Spinal cord (tissue), 10 donors: ENCODE measurements around the gene TRIM37. TPM values are rescaled to one million over a fixed set of nuclear protein-coding genes. Genes with fewer than 3 reads are reported as not detected.

ENCODE experiments used
- DNase-seq, 6 donors: peaks; one replicate each; pipeline versions ENCODE4 v3.0.0 to v3.0.0-alpha.2; 2013 to 2015; ENCODE audit warnings: low spot score in 6 of 6, low read depth in 4 of 6
- H3K27ac ChIP-seq: one replicate; pipeline ENCODE4 v1.5.1; 2013; ENCODE audit warnings: low read depth, low read length, control low read depth
- H3K27me3 ChIP-seq: one replicate; pipeline ENCODE4 v1.6.1; 2013; ENCODE audit warnings: low read length; ENCODE audit not compliant: control insufficient read depth, insufficient read depth
- H3K36me3 ChIP-seq: one replicate; pipeline ENCODE4 v1.6.1; 2013; ENCODE audit warnings: low read length; ENCODE audit not compliant: control insufficient read depth, insufficient read depth
- H3K4me1 ChIP-seq: one replicate; pipeline ENCODE4 v1.6.1; 2013; ENCODE audit warnings: low read length; ENCODE audit not compliant: control insufficient read depth, insufficient read depth
- H3K4me3 ChIP-seq: one replicate; pipeline ENCODE4 v1.5.1; 2013; ENCODE audit warnings: low read depth, low read length, control low read depth
- H3K9me3 ChIP-seq: one replicate; pipeline ENCODE4 v1.6.1; 2013; ENCODE audit warnings: low read length; ENCODE audit not compliant: control insufficient read depth, insufficient read depth
- WGBS: methylation state at CpG from one replicate; pipeline ENCODE4 v1.1.5; 2013; ENCODE audit warnings: missing lambda C conversion rate; ENCODE audit not compliant: insufficient coverage; 5-methylcytosine and 5-hydroxymethylcytosine counted together
- polyA plus RNA-seq, 2 donors: library from polyadenylated mRNA; unstranded; fragments of 120-200 nt; gene quantifications; one replicate each; pipeline ENCODE4 v1.2.1, GENCODE V29; 2013; ENCODE audit not compliant: insufficient read length in 2 of 2
- total RNA-seq, 2 donors: library from RNA; depleted of rRNA in 1 of 2; stranded (reverse); fragments of 120-200 nt in 1 of 2; fragments of >200 nt in 1 of 2; gene quantifications; one replicate each; pipeline versions ENCODE4 v1.2.3 to v1.2.4, GENCODE V29; 2013 to 2014
- donor health status: healthy.

The TRIM37 gene
- total and polyA plus RNA-seq, 4 donors, result 50.6 to 94.4 (median 67.8) TPM

DNA sequence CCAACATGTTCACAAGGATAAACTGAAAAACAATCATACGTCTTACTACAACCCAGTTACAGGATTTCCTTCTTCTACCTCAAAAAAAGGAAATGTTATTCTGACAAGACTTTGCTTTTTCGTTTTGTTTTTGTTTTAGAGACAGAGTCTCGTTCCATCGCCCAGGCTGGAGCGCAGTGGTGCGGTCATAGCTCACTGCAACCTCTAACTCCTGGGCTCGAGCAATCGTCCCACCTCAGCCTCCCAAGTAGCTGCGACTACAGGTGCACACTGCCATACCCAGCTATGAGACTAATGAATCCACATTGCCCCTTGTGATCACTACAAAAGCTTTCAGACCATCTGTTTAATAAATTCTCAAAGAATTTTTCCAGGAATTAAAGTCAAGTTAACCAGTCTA lies 8.8 kb upstream of the TRIM37 start:
- DNase-seq, result no peak
- Histone ChIP-seq H3K4me3 (no peak overlapping the region), H3K27ac (no peak overlapping the region), H3K9me3 (no peaks in the 10 kb centered on the region), H3K27me3 (no peaks in the 10 kb centered on the region), H3K36me3 (peaks cover 19% of the 10 kb centered on the region), H3K4me1 (no peaks in the 10 kb centered on the region)
- 100% methylated on average over 9 of the region's 9 CpGs for WGBS

DNA sequence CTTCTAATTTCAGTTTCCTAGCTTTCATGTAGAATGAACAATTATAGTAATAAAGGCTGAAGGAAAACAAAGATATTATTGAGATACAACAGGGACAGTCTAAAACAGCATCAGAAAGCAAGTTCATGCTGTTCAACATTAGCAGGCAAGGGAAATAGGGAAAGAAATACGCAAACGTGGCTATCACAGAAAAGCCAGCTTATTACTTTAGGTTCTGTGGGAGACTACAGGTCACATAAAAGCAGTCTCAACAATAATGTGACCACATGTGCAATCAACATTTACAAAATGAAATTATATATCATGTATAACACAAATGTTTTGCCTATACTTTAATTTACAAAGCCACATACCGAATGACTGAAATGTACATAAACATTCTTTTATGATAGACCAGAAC lies 4.9 kb upstream of the TRIM37 start:
- Histone ChIP-seq H3K27ac (no peak overlapping the region), H3K4me3 (no peak overlapping the region), H3K27me3 (no peaks in the 10 kb centered on the region), H3K4me1 (peaks cover 3% of the 10 kb centered on the region), H3K9me3 (no peaks in the 10 kb centered on the region), H3K36me3 (peaks cover 11% of the 10 kb centered on the region)
- WGBS, result no CpG with 5 or more reads among the region's 3 CpGs
- DNase-seq, result no peak

DNA sequence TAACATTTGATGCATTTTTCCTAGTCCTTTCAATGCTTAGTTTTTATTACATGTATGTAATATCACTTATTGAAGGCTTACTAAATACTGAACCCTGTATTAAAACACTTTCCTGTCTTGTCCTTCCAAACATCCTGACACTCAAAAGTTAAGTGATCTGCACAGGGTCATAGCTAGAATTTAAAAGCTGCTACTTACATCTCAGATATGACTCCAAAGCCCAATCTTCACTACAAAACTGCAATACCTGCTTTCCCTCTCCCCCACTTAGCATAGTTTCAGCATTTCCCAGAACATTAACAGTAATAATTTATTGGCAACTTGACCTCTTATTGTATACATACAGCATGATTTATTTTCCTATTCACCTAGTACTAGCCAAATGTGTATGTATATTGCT lies 4.3 kb upstream of the TRIM37 start:
- Histone ChIP-seq H3K4me1 (peaks cover 3% of the 10 kb centered on the region), H3K27ac (no peak overlapping the region), H3K9me3 (no peaks in the 10 kb centered on the region), H3K27me3 (no peaks in the 10 kb centered on the region), H3K36me3 (peaks cover 9% of the 10 kb centered on the region), H3K4me3 (no peak overlapping the region)
- DNase-seq, result no peak

DNA sequence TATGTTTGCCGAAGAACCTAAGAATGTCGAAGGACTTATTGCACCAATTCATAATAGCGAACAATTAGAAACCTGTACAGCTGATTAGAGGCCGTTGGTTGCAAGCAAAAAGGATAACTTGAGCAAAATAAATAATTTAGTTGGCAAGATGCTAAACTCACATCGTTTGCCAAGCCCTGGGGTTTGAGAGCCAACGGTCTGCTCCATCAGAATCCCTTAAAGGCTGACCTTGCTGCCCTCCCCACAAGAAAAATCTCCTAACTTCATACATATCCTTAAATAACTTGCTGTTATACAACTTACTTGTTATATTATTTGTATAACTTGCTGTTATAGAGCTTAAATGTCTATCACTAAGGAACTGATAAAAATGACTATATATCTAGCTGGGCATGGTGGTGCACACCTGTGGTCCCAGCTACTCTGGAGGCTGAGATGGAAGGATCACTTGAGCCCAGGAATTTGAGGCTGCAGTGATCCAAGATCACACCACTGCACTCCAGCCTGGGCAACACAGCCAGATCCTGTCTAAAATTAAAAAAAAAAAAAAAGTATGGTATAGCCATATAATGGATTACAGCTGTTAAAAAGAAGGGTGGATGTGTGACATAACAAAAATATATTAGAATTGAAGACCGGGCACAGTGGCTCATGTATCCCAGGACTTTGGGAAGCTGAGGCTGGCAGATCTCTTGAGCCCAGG lies 1.9 kb upstream of the TRIM37 start:
- WGBS, result 77% methylated on average over 5 of the region's 7 CpGs
- H3K4me1 ChIP-seq, result peaks cover 5% of the 10 kb centered on the region
- no peaks in the 10 kb centered on the region for H3K9me3 ChIP-seq
- no peak overlapping the region for H3K4me3 ChIP-seq
- no peak overlapping the region for H3K27ac ChIP-seq
- DNase-seq, result peak in 1 of 6 donors; percentile 1
- H3K27me3 ChIP-seq, result no peaks in the 10 kb centered on the region
- peaks cover 8% of the 10 kb centered on the region for H3K36me3 ChIP-seq

DNA sequence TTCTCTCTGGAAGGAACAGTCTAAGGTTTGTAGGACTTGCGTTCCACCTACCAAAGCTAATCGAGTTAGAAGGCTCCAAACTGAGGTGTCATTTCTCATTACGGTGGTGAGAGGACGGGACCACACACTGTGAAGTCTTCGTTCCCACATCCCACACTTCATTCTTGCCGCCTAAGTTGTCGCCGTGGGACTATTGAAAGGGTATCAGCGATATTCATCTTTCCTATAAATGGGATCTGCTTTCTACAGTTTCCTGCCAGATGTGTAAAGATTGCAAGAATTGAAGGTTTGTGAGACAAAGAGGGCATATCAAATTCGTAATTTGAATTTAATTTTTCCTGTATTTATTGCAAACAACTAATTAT lies 608 bp upstream of the TRIM37 start:
- Histone ChIP-seq H3K27me3 (no peaks in the 10 kb centered on the region), H3K36me3 (peaks cover 7% of the 10 kb centered on the region), H3K27ac (peak overlapping the region; percentile 72), H3K4me3 (peak overlapping the region; percentile 77), H3K9me3 (no peaks in the 10 kb centered on the region), H3K4me1 (peaks cover 5% of the 10 kb centered on the region)
- WGBS, result no CpG with 5 or more reads among the region's 10 CpGs
- peak in 1 of 6 donors; percentile 10 for DNase-seq

DNA sequence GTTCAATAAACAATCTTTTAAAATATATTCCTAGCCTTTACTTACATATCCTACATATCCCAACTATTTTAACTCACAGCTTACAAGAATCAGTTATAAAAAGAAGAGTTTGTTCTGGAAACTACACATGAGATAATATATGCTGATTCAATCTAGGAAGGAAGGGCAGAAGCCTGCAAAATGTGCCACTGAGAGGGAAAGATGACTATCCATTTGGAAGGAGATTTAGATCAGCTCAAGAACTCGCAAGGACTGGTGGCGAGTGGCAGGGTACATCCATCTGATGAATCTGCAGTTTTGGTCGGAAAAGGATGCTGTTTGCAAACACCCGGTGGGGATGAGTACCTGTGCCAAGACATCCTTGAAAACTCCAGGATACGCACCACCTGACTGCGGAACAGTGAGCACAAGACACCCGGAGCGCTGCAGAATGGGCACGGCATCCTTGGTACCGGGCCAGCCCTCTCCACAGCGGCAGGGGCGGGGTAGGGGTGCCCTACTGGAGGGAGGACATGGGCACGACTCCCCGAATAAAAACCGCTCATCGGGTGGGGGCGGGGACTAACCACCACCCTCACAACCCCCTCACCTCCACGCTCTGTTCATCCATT lies 723 bp downstream of the TRIM37 start:
- WGBS, result under 1% methylated on average over 18 of the region's 18 CpGs
- peak in 5 of 6 donors; percentile 28 to 78 (median 39) for DNase-seq
- peaks cover 5% of the 10 kb centered on the region for H3K4me1 ChIP-seq
- no peaks in the 10 kb centered on the region for H3K27me3 ChIP-seq
- peak overlapping the region; percentile 77 for H3K4me3 ChIP-seq
- H3K36me3 ChIP-seq, result peaks cover 7% of the 10 kb centered on the region
- H3K27ac ChIP-seq, result peak overlapping the region; percentile 90
- H3K9me3 ChIP-seq, result no peaks in the 10 kb centered on the region

DNA sequence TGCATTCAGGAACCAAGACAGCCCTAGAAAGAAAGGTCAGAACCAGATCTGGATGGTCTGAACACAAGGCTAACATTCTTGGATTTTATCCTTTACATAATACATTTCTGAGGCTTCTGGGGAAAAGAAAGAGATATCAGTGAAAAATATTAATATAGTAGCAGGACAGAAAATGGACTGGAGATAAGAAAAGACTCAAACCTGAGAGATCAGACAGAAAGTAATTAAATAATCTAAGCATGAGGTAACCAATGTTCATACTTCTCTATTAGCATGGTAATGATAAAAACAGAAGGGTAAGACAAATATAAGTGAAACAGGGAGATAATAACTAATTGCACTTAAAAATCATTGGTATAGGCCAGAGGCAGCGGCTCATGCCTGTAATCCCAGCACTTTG lies 5.5 kb downstream of the TRIM37 start:
- Histone ChIP-seq H3K4me3 (no peak overlapping the region), H3K9me3 (no peaks in the 10 kb centered on the region), H3K27me3 (no peaks in the 10 kb centered on the region), H3K27ac (no peak overlapping the region), H3K36me3 (peaks cover 19% of the 10 kb centered on the region), H3K4me1 (peaks cover 3% of the 10 kb centered on the region)
- no peak for DNase-seq
- WGBS, result no CpG with 5 or more reads among the region's 1 CpG

DNA sequence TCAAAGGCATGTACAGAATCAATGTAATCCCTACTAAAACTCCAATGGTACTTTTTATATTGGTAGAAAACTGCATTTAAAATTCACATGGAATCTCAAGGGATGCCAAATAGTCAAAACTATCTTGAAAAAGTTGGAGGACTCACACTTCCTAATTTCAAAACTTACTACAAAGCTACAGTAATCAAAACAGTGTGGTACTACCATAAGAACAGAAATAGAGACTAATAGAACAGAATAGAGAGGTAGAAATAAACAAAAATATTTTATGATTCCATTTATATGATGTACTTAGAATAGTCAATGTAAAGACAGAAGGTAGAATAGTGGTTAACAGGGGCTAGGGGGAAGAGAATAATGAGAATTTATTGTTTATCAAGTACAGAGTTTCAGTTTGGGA lies 8.8 kb downstream of the TRIM37 start:
- H3K36me3 ChIP-seq, result peaks cover 12% of the 10 kb centered on the region
- no peak overlapping the region for H3K4me3 ChIP-seq
- H3K9me3 ChIP-seq, result no peaks in the 10 kb centered on the region
- H3K4me1 ChIP-seq, result no peaks in the 10 kb centered on the region
- no peak overlapping the region for H3K27ac ChIP-seq
- no peak for DNase-seq
- H3K27me3 ChIP-seq, result no peaks in the 10 kb centered on the region

DNA sequence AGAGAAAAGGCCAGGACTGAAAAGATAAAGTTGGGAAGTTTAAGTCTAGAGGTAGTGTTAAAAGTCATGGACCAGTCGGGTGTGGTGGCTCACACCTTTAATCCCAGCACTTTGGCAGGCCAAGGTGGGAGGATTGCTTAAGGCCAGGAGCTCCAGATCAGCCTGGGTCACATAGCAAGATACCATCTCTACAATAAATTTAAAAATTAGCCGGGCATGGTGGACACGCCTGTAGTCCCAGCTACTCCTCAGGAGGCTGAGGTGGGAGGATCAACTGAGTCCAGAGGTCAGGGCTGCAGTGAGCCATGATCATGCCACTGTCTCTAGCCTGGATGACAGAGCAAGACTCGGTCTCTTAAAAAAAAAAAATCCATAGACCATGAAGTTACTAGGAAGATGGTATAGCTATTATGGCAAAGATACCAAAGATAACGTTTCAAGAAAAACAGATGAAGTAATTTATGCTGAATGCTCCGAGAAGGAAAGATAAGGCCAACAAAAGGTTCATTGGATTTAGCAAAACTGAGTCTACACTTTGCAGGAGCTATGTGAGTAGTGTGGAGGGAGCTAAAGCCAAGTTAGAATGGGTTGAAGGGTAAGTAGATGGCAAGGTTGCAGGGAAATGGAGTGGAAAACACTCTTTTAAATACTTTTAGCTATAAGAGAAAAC lies 11.7 kb downstream of the TRIM37 start:
- Histone ChIP-seq H3K36me3 (peaks cover 12% of the 10 kb centered on the region), H3K27me3 (no peaks in the 10 kb centered on the region), H3K9me3 (no peaks in the 10 kb centered on the region), H3K4me3 (no peak overlapping the region), H3K27ac (no peak overlapping the region), H3K4me1 (no peaks in the 10 kb centered on the region)
- WGBS, result 72% methylated on average over 3 of the region's 6 CpGs
- DNase-seq, result no peak
